AG09309 (cell line): Measurements from ENCODE around the gene WNT4.

Experiments
- DNase-seq: peaks from one replicate; pipeline ENCODE4 v3.0.0-alpha.2; 2010; ENCODE audit warnings: low read depth
- H3K4me3 ChIP-seq: 2 replicates; pipeline ENCODE4 v1.5.1; 2011; ENCODE audit warnings: mild to moderate bottlenecking, low read depth, low read length, moderate library complexity; ENCODE audit not compliant: control insufficient read depth
- TF ChIP-seq, protein P1 (sequence below): IDR thresholded peaks from 2 replicates; pipeline ENCODE4 v1.5.1; 2011; ENCODE audit warnings: mild to moderate bottlenecking, low read depth, low read length, inconsistent platforms; ENCODE audit not compliant: insufficient read depth, control insufficient read depth; ENCODE audit errors: missing control alignments

The WNT4 gene

DNA sequence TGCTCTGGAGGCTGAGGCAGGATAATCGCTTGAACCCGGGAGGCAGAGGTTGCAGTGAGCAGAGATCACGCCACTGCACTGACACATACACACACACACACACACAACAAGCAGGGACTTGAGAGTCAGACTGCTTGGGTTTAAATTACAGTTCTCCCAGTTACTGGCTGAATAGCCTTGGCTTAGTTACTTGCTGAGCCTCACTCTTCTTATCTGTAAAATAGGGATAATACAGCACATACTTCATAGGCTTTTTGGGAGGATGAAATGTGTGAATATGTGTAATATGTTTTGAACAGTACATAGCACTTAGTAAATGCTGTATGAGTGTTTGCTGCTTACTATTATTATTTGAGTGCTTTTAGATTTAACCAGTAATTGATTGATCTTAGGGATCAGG lies 66.6 kb downstream of the WNT4 start:
- TF ChIP-seq, protein P1, sequence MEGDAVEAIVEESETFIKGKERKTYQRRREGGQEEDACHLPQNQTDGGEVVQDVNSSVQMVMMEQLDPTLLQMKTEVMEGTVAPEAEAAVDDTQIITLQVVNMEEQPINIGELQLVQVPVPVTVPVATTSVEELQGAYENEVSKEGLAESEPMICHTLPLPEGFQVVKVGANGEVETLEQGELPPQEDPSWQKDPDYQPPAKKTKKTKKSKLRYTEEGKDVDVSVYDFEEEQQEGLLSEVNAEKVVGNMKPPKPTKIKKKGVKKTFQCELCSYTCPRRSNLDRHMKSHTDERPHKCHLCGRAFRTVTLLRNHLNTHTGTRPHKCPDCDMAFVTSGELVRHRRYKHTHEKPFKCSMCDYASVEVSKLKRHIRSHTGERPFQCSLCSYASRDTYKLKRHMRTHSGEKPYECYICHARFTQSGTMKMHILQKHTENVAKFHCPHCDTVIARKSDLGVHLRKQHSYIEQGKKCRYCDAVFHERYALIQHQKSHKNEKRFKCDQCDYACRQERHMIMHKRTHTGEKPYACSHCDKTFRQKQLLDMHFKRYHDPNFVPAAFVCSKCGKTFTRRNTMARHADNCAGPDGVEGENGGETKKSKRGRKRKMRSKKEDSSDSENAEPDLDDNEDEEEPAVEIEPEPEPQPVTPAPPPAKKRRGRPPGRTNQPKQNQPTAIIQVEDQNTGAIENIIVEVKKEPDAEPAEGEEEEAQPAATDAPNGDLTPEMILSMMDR, result no peak
- no peak overlapping the region for H3K4me3 ChIP-seq
- no peak for DNase-seq

DNA sequence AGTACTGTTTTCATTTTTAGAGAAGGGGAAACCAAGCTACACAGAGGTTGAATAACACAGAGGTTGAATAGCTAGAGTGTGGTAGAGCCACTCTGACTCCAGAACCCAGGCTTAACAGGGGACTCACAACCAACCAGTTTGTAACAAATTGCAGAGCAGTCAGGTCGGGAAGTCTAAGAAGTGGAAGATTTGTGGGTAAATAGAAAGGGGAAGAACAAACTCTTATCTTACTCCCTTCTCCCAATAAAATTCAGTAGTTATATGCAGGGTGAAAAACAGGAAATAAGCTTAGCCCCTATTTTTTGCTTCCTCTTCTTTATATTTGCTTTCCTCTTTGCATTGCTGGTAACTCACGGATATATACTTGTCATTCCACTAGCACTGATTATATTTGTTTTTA lies 67.2 kb downstream of the WNT4 start:
- no peak for DNase-seq
- H3K4me3 ChIP-seq, result no peak overlapping the region
- TF ChIP-seq, protein P1, result no peak

DNA sequence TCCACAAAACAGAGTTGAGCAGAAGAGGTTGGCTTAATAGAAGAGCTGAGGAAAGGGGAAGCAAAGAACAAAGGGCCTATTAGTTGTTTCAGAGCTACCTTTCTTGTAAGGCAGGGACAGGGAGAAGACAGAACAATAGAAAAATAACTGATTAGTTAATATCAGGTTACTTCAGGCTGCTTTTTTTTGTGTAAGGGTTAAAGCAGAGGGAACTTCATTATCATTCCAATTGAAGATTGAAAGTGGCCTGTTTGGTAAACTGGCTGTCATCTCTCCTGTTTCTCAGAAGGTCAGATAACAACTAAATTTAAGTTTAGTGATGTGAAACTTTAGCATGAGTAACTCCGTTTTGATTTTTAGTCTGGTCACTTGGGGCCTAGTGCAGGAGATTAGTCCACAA lies 68.1 kb downstream of the WNT4 start:
- TF ChIP-seq, protein P1, result no peak
- no peak overlapping the region for H3K4me3 ChIP-seq
- no peak for DNase-seq

DNA sequence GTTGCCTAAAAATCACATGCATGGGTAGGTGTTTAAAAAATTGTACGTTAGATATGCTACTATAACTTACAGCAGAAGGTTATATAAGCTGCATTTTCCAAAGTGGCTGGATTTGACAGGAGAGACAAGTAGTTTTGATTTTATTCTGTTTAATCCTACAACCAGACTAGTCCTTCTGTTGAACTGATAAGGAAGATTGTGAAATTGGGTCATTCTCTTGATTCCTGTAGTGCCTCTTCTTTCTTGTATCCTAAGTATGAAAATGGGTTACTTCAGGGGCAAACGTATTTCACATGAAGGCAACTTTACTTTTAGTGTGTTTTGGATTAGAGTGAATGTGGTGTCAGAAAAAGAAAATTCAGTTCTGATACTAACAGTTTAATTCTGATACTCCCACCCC lies 71.4 kb downstream of the WNT4 start:
- H3K4me3 ChIP-seq, result no peak overlapping the region
- DNase-seq, result no peak
- TF ChIP-seq, protein P1, result no peak
